ENCODE data around the gene DPM2. TPM values are rescaled to one million over a fixed set of nuclear protein-coding genes. Genes with fewer than 3 reads are reported as not detected.

DPM2 gene
- total RNA-seq, 4 donors from 2014 or later: 6.6 to 13.3 (median 8.5) TPM

DNA sequence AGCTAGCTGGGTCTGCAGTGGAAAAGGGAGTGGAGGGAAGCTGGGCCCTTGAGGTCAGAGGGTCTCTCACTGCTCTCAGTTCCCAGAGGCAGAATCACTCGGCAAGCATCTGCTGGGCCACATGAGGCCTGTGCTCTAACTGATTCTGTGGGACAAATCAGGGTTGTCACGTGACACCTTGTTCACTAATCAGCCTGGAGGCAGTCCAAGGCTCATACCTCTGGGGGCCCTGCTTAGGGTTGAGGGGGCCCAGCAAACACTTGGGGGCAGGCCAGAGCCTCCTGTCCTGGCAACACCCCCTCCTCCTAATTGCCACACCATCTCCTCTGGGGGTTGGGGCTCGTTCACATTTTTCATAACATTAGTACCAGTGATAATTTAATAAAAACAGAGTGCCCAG is 9.1 kb upstream of the DPM2 start:
- DNase-seq (ENCODE audit: extremely low spot score): no peak
- Histone ChIP-seq H3K4me1 (peaks cover 53 to 75% (median 71%) of the 10 kb centered on the region in 4 donors), H3K9me3 (no peaks in the 10 kb centered on the region), H3K27ac (replicated peaks in 1 of 4) (peak overlapping the region in 3 of 4 donors; percentile 18 to 36 (median 26)), H3K36me3 (peaks cover 13 to 62% (median 30%) of the 10 kb centered on the region in 4 donors), H3K4me3 (no peak overlapping the region), H3K27me3 (no peaks in the 10 kb centered on the region)
- intact Hi-C loops (cut with DNase I): no loop called here
- 54% methylated on average over 3 of the region's 3 CpGs for WGBS
- TF ChIP-seq, protein P1, sequence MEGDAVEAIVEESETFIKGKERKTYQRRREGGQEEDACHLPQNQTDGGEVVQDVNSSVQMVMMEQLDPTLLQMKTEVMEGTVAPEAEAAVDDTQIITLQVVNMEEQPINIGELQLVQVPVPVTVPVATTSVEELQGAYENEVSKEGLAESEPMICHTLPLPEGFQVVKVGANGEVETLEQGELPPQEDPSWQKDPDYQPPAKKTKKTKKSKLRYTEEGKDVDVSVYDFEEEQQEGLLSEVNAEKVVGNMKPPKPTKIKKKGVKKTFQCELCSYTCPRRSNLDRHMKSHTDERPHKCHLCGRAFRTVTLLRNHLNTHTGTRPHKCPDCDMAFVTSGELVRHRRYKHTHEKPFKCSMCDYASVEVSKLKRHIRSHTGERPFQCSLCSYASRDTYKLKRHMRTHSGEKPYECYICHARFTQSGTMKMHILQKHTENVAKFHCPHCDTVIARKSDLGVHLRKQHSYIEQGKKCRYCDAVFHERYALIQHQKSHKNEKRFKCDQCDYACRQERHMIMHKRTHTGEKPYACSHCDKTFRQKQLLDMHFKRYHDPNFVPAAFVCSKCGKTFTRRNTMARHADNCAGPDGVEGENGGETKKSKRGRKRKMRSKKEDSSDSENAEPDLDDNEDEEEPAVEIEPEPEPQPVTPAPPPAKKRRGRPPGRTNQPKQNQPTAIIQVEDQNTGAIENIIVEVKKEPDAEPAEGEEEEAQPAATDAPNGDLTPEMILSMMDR (IDR thresholded peaks at IDR 0.05): no peak
- TF ChIP-seq EP300 (IDR thresholded peaks at IDR 0.05) (no peak), POLR2A (IDR thresholded peaks at IDR 0.05; ENCODE audit: low read depth) (no peak), POLR2AphosphoS5 (IDR thresholded peaks at IDR 0.05) (no peak)

DNA sequence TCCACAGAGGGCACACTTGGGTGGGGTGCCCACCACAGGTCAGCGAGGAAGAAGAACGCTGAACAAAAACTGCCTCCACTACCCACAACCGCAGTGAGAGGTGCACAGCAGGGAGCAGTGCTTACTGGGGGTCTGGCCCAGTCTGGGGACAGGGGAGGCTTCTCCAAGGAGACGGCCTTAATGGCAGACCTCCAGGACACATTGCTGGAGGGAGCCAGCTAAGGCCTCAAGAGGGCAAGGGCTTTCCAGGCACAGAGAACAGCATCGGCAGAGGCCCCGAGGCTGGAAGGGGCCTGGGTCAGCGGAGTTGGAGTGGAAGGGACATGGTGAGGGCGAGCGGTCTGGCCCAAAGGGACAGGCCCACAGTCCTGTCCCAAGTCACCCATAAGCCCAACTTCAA is 8.3 kb upstream of the DPM2 start:
- 88% methylated on average over 7 of the region's 9 CpGs for WGBS
- Histone ChIP-seq H3K27ac (replicated peaks in 1 of 4) (peak overlapping the region in 3 of 4 donors; percentile 18 to 36 (median 26)), H3K4me3 (no peak overlapping the region), H3K4me1 (peaks cover 48 to 71% (median 69%) of the 10 kb centered on the region in 4 donors), H3K9me3 (no peaks in the 10 kb centered on the region), H3K36me3 (peaks cover 13 to 69% (median 32%) of the 10 kb centered on the region in 4 donors), H3K27me3 (no peaks in the 10 kb centered on the region)
- intact Hi-C loops (cut with DNase I): no loop called here
- no peak for TF ChIP-seq EP300 (IDR thresholded peaks at IDR 0.05)
- no peak for TF ChIP-seq POLR2A (IDR thresholded peaks at IDR 0.05; ENCODE audit: low read depth)
- TF ChIP-seq, protein P1 (IDR thresholded peaks at IDR 0.05): no peak
- no peak for TF ChIP-seq POLR2AphosphoS5 (IDR thresholded peaks at IDR 0.05)
- no peak for DNase-seq (ENCODE audit: extremely low spot score)

DNA sequence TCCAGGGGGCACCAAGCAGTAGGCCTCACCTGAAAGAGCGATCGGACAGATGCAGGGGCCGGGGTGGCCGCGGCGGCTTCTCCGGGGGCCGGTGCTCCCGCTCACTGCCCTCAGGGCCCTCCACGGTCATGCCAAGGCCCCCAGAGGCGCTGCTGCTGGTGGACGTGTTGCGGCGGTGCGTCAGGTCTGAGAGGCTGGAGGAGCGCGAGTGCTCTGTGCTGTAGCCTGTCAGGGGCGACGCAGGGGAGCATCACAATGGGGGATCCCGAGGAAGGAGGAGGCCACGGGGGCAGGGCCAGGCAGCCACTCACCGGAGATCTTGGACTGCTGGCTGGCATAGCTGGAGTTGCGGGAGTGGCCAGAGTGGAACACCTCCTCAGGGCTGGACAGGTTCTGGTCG is 7.7 kb upstream of the DPM2 start:
- no peak overlapping the region for H3K4me3 ChIP-seq
- H3K9me3 ChIP-seq: no peaks in the 10 kb centered on the region
- TF ChIP-seq EP300 (IDR thresholded peaks at IDR 0.05) (no peak), POLR2AphosphoS5 (IDR thresholded peaks at IDR 0.05) (no peak), POLR2A (IDR thresholded peaks at IDR 0.05; ENCODE audit: low read depth) (no peak)
- TF ChIP-seq, protein P1 (IDR thresholded peaks at IDR 0.05): no peak
- no peak for DNase-seq (ENCODE audit: extremely low spot score)
- H3K36me3 ChIP-seq: peaks cover 13 to 69% (median 32%) of the 10 kb centered on the region in 4 donors
- H3K27ac ChIP-seq (replicated peaks in 1 of 4): peak overlapping the region in 1 of 4 donors; percentile 36
- intact Hi-C loops (cut with DNase I): no loop called here
- H3K27me3 ChIP-seq: no peaks in the 10 kb centered on the region
- peaks cover 42 to 65% (median 63%) of the 10 kb centered on the region in 4 donors for H3K4me1 ChIP-seq
- 86% methylated on average over 19 of the region's 24 CpGs for WGBS

DNA sequence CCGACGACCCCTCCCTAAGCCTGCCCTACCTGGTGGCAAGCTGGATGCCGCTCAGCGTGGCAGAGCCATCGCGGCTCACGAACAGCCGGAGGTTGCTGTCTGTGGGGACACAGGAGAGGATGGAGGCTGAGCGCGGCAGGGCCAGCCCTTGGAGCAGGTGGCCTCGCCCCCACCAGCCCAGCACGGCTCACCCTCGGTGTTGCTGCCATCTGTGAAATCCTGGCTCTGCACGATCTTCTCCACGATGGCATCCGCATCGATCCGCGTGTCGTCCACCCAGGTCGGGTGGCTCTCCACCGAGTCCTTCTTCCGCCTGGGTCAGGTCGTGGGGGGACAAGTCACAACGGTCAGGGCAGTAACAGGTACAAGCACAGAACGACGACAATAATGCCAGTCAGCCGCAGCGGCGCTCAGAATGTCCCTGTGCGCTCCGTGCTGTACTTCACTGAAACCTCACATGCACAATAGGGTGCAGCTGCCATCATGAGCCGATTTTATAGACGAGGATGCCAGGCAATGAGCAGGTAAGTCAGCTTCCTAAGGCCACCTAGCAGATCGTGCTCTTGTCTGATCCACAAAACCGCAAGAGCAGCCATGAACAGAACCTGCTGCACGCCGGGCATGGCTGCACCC is 7.0 kb upstream of the DPM2 start:
- Histone ChIP-seq H3K36me3 (peaks cover 13 to 70% (median 33%) of the 10 kb centered on the region in 4 donors), H3K9me3 (no peaks in the 10 kb centered on the region), H3K4me1 (peaks cover 37 to 59% (median 57%) of the 10 kb centered on the region in 4 donors), H3K27me3 (no peaks in the 10 kb centered on the region), H3K27ac (replicated peaks in 1 of 4) (peak overlapping the region in 1 of 4 donors; percentile 54), H3K4me3 (no peak overlapping the region)
- WGBS: 94% methylated on average over 15 of the region's 38 CpGs
- intact Hi-C loops (cut with DNase I): loop anchor here (5.0 kb wide), 1 partner anchor 38 kb away; the partner anchor contains the start of gene EEIG1
- TF ChIP-seq POLR2A (IDR thresholded peaks at IDR 0.05; ENCODE audit: low read depth) (no peak), EP300 (IDR thresholded peaks at IDR 0.05) (no peak), POLR2AphosphoS5 (IDR thresholded peaks at IDR 0.05) (no peak)
- TF ChIP-seq, protein P1 (IDR thresholded peaks at IDR 0.05): no peak
- no peak for DNase-seq (ENCODE audit: extremely low spot score)
